ENCODE measurements around the gene APEX1. TPM values are rescaled to one million over a fixed set of nuclear protein-coding genes. Genes with fewer than 3 reads are reported as not detected.
"Not testable (repeated sequence)": the region's sequence is repeated elsewhere in the genome, so short reads cannot be mapped to it uniquely, and the experiment has no call there.

APEX1 gene
- total RNA-seq, 1 donor from 2014 or later, result 144 TPM

DNA sequence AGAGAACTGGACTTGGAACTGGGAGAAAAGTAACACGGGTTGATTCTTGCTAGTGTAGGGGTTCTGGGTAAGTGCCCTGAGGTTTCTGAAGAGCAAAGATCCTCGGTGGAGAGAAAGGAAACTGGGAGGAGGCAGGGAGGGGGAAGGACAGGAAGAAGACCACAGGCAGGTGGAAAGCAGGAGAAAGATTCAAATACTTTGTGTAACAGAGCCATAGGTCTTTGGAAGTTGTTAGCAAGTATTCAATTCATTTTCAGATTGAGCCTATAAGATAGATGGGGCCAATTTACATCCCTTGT, 15.5 kb downstream of the APEX1 start:
- intact Hi-C loops (cut with micrococcal nuclease), result loop anchor here (2.0 kb wide), 1 partner anchor 18 kb away; no protein-coding TSS in a partner anchor

DNA sequence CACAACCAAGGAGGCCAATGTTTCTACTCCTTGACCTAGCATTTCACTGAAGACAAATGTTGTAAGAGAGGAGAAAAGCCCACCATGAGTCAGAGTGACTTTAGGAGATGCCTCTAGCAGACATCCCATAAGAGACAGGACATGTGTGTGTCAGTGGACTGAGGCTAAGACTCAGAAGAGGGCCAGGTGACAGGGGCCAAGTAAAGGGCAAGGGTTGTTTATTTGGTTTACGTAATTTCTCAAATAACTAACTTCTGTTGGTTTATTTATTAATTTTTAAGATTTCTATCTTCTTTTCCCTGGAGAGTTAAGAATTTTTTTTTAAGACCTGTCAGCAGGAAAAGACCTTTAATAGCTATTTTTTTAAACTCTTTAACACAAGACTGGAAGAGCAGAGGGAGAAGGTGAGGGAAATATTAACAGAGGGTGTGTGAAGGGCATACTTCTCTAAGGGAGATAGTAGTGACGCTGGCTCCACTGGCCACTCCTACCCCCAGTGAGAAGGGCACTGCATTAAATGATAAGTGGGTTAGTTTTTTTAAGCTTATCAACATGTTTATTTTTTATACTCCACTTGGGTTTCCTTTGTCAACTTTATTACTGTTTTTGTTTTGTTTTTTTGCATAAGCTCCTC, 17.6 kb downstream of the APEX1 start:
- intact Hi-C loops (cut with micrococcal nuclease), result no loop called here

DNA sequence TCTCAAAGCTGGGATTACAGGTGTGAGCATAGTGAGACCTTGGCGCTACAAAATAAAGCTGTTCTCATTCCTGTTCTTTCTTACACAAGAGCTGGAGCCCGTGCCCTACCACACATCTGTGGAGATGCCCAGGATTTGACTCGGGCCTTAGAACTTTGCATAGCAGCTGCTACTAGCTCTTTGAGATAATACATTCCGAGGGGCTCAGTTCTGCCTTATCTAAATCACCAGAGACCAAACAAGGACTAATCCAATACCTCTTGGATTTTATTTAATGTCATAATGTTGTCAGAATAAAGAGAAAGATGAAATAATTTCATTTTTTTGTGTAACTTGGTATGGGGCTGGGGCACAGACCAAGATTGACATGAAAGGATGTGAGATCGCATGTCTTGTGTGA, 21.8 kb downstream of the APEX1 start:
- intact Hi-C loops (cut with micrococcal nuclease), result loop anchor here (1.0 to 2.0 kb wide), 2 partner anchors 7 to 14 kb away; partner anchors contain the start of gene PNP

DNA sequence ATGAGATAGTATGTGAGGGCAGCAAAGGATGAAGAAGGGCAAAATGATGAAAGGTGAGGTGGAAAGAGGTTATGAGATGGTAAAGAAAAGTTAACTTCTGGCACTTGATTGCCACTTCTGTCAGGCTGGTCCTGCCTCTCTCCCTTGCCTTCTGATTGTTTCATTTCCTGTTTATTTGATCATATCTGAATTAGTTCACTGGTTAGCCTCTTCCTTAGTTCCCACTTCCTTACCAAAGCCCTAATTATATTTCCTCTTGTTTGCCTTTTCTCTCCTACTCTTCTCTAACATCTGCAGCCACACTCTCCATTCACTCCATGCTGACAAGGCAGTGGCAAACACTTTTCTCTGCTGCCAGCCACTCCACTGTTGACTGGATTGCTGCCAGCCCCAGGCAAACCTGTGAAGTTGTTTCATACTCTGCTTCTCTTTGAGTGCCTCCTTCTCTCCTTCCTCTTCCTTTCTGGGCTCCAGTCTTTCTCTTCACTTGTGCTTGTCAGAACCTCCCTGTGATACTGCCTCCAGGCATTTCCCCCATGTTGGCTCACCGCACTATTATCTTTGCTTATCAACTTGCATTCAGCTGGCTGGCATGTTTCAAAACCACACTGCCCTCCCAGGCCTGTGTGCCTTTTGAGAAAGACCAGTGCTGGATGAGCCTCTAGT, 22.3 kb downstream of the APEX1 start:
- intact Hi-C loops (cut with micrococcal nuclease), result loop anchor here (1.0 to 2.0 kb wide), 2 partner anchors 8 to 13 kb away; partner anchors contain the start of gene PNP

DNA sequence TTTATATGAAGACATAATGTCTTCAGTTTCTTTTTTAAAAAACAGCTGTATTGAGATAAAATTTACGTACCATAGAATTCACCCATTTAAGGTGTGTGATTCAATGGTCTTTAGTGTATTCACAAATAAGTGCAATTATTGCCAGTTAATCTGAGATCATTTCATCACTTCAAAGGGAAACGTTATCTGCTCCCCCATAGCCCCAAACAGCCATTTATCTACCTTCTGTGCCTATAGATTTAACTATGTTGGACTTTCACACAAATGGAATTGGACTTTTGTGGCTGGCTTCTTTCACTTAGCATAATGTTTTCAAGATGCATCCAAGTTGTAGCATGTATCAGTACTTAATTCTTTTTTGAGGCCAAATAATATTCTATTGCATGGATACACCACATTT, 23.9 kb downstream of the APEX1 start:
- intact Hi-C loops (cut with micrococcal nuclease), result no loop called here

DNA sequence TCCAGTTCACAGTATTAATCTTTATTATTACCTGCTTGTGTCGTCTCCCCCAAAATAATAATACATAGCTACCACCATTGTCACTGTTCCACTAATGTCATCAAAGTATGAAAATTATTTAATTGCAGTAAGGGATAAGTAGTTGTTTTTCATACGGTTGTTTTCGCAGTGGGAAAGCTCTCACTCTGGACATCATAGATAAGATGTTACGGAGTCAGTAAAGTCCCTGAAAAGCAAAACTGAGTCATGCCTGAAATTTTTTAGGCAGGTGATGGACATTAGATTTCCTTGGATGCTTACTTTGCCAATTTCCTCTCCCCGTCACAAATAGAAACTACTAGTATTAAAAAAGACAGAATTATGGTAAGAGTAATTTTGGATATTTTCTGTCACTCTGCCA, 27.4 kb downstream of the APEX1 start:
- intact Hi-C loops (cut with micrococcal nuclease), result no loop called here

DNA sequence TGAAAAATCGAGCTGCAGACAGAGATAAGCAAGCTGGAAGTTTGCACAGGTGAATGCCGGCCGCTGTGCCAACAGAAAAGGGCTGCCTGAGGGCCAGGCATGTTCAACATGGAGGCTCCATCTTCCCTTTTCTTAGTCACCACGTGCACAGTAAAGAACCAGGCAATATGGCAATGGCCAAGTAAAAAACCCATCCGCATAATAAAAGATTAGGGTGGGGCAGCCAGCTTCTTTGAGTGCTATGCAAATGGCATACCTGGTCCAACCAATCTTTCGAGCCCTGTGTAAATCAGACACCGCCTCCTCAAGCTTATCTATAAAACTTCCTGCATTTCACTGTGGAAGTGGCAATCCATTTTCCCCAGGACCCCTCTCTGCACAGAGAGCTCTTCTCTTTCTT, 30.9 kb downstream of the APEX1 start:
- intact Hi-C loops (cut with micrococcal nuclease), result loop anchor here (5.0 kb wide), 1 partner anchor 46 kb away; no protein-coding TSS in a partner anchor

DNA sequence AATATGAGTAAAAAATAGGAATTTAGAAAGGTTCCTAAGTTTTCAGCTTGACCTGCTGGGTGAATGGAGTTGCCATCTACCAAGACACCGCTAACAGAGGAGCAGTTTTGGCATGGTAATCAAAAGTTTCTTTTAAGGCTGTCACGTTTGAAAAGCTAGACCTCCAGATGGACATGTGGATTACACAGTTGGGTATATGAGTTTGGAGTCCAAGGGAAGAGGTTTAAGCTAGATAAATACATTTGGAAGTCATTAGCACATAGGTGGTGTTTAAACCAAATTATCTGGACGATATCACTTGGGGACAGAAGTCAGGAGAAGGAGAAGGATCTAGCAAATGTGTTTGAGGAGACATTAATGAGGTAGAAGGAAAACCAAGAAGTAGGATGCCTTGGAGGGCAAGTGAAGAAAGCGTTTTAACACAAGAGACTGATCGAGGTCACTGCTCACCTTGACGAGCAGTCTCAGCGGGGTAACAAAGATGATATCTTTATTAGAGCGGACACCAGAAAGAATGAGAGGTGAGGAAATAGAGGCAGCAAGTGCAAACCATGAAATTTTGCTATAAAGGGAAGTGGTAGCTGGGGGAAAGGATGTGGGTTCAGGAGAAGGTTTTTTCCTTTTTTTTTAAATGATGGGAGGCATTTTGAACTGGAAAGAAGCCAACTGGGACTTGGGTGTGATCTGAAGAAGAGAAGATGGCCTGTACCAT, 31.8 kb downstream of the APEX1 start:
- intact Hi-C loops (cut with micrococcal nuclease), result loop anchor here (1.0 to 5.0 kb wide), 2 partner anchors 45 to 122 kb away; no protein-coding TSS in a partner anchor

DNA sequence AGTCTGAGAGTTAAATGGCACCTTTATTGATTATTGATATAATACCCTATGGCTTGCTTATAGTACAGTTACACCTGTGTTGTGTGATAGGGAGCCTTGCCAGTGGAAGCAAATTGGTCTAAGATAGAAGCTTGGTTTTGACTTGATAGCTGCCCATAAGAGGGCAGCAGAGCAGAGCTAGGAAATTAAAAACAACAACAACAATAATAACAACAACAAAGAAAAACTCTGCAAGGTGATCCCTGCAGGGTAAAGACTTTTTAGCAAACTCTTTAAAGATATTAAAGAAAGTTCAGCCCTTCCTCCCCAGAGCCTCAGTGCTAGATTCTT, 32.3 kb downstream of the APEX1 start:
- intact Hi-C loops (cut with micrococcal nuclease), result loop anchor here (1.0 to 5.0 kb wide), 2 partner anchors 45 to 122 kb away; no protein-coding TSS in a partner anchor

DNA sequence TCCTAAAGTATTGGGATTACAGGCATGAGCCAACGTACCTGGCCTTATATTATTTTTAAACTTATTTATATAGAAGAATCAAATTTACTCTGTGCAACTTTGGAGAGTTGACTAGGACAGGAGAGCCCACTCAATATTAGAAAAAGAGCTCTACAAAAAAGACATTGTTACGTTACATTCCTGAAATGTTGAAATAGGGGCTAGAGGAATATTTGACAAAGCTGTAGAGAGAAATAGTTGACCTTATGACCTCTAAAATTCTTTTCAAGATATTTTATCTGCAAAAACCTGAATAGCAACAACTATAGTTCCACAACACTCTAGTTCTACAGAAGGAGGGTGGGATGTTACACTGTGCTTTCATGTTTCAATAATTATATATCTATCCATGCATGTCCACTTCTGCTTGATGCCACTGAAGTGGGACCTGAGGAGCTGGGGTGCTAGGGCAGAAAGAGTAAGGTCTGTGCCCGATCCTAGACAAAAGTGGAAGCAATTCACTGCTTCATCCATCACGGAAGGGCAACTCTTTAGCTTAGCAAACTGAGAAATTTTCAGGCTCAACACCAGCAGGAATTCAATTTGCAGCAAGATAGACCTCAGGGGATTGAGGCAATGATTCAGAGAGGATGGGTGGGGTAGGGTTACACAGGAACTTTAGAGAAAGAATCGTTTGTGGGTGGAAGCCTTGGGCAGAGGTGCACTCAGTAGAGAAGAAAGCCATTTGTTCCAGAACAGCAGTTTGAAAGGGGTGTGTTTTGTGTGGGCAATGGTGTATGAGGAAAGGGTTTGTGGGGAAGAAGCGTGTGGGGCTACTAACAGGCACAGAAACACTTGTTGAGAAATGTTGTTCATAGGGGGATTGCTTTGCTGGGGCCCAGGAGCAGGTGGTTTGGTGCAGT, 34.3 kb downstream of the APEX1 start:
- intact Hi-C loops (cut with micrococcal nuclease), result loop anchor here (2.0 to 5.0 kb wide), 2 partner anchors 19 to 43 kb away; no protein-coding TSS in a partner anchor

DNA sequence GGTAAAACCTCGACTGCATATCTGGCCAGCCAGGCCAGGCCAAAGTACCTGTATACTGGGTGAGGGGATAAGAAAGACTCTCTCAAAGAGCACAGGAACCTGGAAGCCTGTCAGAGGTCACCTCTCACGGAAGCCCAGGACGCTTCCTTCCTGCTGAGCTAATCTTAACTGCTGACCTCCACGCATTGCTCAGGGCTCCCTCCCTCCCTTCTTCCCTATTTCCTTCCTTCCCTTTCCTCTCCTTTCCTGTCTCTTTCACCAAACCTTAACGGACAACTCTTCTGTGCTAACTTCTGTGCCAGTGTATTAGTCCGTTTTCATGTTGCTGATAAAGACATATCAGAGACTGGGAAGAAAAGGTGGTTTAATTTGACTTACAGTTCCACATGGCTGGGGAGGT, 35.5 kb downstream of the APEX1 start:
- intact Hi-C loops (cut with micrococcal nuclease), result loop anchor here (2.0 kb wide), 1 partner anchor 14 kb away; no protein-coding TSS in a partner anchor

DNA sequence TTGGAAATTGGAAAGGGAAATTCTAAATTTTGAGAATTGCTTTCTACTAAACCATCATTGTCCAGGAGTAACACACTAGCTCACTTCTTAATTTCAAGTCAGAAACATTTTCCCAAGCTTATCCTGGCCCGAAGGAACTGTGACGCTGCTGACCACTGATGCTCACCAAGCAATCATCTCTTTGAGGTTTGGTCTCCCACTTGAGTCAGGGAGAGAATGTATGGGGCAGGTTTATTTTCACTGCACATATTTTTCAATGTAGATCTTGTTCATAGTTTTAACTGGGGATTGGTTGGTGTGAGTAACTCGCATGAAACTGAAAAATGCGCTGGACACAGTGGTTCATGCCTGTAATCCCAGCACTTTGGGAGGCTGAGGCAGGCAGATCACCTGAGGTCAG, 37.5 kb downstream of the APEX1 start:
- intact Hi-C loops (cut with micrococcal nuclease), result no loop called here

DNA sequence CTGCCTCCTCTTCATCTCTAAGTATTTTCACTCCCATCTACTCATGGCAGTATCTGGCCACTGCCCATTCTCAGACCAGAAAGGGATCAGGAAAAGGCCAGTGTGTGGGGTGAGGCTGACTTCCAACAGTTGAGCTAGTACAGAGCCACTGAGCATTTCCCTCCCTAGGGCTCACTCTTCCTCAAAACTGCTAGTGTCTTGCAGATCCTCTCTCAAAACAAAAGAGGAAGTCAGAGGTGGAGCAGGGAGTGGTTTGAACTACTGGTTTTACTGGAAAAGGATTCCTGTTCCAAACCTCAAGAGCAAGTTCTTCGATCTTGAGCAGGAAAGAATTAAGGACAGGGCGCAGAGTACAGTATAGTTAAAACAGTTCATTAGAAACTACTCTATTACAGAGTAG, 38.6 kb downstream of the APEX1 start:
- intact Hi-C loops (cut with micrococcal nuclease), result no loop called here

DNA sequence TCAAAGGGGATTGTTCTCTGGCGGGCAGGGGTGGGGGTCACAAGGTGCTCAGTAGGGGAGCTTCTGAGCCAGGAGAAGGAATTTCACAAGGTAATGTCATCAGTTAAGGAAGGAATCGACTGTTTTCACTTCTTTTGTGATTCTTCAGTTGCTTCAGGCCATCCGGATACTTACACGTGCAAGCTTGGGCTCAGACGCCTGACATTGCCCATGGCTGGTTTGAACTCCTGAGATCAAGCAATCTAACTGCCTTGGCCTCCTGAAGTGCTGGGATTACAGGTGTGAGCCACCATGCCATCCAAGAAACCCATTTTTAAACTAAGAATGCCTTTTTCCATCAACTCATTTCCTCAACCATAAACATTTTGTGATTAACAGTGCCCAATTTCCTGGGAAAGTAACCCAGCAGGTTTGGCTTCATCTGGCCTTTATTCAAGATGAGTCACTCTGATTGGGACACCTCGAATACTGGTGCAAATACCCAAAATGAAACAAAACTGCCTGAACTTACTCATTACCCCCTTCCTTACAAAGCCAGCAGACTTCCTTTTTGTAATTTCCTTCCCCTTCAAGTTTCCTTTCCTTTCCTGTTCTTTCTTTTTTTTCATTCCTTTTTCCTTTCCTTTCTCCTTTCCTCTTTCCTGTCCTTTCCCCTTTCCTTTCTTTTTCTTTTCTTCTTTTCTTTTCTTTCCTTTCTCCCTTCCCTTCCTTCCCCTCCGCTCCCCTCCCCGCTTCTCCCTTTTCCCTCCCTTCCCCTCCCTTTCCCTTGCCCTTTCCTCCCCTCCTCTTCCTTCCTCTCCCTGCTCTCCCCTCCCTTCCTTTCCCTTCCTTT, 40.1 kb downstream of the APEX1 start:
- intact Hi-C loops (cut with micrococcal nuclease), result no loop called here

DNA sequence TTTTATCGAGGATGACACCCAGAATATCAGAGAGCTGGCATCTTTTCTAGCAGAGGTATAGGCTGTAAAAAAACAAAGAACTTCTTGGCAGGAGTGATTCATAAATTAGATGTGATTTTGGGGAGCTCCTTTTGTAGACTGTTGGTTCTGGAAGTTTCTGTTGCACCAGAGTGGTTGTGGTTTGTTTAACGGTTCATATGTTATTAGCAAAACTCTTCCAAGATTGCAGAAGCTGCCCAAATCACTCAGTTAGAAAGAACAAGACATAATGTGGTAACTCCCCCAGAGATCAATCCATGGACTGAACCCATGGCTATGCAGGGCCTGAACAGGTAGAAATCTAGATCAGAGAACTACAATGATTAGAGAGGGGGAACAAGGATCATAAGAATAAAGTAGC, 43.6 kb downstream of the APEX1 start:
- intact Hi-C loops (cut with micrococcal nuclease), result no loop called here

DNA sequence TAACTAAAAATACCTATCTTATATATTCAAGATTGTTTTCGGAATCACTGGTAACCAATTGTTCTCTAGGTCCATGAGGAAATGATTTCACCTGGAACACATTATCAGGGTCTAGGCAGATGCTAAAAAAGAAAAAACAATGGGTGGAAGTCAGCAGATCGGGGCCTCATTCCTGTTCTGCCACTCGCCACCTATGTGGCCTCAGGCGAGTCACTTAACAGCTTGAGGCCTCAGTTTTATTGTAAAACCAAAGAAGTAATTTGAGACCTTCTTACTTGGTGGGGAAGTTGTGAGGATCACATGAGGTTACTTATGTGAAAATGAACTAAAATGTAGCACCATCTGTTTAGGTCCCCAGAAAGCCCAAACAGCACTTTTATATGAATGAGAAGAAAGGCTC, 44.1 kb downstream of the APEX1 start:
- intact Hi-C loops (cut with micrococcal nuclease), result no loop called here

DNA sequence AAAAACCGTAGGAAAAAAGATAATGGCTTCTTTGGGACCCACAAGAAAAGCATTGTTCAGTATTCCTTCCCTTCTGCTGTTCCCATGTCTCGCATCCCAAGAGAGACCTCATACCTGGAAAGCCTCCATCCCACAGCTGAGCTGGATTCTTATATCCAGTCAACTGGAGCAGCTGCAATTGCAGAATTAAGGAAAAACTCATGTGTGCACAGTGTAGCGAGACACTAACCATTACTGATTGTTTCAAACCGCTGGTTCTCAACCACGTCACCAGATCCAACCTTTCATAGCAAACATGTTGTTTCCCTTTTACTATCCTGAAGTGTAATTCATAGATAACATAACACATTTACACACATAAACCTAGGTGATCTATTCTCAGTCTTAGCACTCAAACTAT, 44.9 kb downstream of the APEX1 start:
- intact Hi-C loops (cut with micrococcal nuclease), result no loop called here

DNA sequence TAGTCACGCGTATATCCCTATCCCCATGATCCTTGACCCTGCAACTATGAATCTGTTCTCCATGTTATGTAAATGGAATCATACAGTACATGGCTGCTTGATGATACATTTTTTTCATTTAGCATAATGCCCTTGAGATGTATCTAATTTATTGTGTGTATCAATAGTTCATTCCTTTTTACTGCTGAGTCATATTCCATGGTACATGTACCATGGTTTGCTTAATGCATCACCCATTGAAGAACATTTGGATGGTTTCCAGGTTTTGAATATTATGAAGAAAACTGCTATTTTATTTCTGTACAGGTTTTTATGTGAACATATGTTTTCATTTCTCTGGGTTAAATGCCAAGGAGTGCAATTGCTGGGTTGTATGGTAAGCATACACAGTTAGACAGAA, 46.3 kb downstream of the APEX1 start:
- intact Hi-C loops (cut with micrococcal nuclease), result no loop called here

DNA sequence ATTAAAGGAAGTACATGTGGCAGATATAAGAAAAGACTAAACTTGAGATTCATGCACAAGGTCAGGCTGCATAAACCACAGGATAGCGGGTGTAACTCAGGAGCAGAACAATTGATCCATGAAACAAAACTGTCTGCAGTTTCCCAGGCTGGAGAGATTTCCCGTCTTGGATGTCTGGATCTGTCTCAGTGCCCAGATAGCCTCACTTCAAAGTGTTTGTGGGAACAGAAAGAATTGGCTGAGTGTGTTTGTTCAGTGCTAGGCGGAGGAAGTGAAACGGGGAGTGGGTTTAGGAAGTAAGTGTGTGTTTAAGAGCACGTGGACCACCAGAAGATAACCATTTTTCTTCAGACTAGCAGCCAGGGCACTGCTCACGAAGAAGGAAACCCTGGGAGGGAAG, 48.9 kb downstream of the APEX1 start:
- intact Hi-C loops (cut with micrococcal nuclease), result no loop called here

DNA sequence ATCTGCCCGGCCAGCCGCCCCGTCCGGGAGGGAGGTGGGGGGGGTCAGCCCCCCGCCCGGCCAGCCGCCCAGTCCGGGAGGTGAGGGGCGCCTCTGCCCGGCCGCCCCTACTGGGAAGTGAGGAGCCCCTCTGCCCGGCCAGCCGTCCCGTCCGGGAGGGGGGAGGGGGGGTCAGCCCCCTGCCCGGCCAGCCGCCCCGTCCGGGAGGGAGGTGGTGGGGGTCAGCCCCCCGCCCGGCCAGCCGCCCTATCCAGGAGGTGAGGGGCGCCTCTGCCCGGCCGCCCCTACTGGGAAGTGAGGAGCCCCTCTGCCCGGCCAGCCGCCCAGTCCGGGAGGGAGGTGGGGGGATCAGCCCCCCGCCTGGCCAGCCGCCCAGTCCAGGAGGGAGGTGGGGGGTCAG, 51.2 kb downstream of the APEX1 start:
- intact Hi-C loops (cut with micrococcal nuclease), result not testable (repeated sequence)

DNA sequence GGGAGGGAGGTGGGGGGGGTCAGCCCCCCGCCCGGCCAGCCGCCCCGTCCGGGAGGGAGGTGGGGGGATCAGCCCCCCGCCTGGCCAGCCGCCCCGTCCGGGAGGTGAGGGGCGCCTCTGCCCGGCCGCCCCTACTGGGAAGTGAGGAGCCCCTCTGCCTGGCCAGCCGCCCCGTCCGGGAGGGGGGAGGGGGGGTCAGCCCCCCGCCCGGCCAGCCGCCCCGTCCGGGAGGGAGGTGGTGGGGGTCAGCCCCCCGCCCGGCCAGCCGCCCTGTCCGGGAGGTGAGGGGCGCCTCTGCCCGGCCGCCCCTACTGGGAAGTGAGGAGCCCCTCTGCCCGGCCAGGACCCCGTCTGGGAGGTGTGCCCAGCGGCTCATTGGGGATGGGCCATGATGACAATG, 51.7 kb downstream of the APEX1 start:
- intact Hi-C loops (cut with micrococcal nuclease), result not testable (repeated sequence)

Measured in T-helper 1 cell treated with Interleukin-12 subunit alpha and Interleukin-12 subunit beta and Interleukin-4 antibody, amounts not matched to agents 30 ng/mL and 1 ng/mL, for 36 hours (primary cell).